Activated CD4-positive, alpha-beta T cell treated with anti-CD3 and anti-CD28 coated beads for 48 hours (primary cell): ENCODE data around the gene CRISP1.
"Not testable (repeated sequence)": the region's sequence is repeated elsewhere in the genome, so short reads cannot be mapped to it uniquely, and the experiment has no call there.

Source experiments
- DNase-seq: peaks from one replicate; pipeline ENCODE4 v3.0.0-alpha.2; 2020

Gene CRISP1, protein sequence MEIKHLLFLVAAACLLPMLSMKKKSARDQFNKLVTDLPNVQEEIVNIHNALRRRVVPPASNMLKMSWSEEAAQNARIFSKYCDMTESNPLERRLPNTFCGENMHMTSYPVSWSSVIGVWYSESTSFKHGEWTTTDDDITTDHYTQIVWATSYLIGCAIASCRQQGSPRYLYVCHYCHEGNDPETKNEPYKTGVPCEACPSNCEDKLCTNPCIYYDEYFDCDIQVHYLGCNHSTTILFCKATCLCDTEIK

GRCh38 chr6:49866485-49866943, at the start of gene CRISP1:
Gene CRISP1 (minus strand): TSS chr6:49866535. CDS start chr6:49857400, 9,135 bp downstream.
- DNase-seq = no peak

- DNase-seq = no peak
These were observed 48.7 kb upstream of the CRISP1 start for GRCh38 chr6:49915035-49915434.

- DNase-seq = no peak
These were observed 47.5 kb upstream of the CRISP1 start for GRCh38 chr6:49913636-49914375.

DNA sequence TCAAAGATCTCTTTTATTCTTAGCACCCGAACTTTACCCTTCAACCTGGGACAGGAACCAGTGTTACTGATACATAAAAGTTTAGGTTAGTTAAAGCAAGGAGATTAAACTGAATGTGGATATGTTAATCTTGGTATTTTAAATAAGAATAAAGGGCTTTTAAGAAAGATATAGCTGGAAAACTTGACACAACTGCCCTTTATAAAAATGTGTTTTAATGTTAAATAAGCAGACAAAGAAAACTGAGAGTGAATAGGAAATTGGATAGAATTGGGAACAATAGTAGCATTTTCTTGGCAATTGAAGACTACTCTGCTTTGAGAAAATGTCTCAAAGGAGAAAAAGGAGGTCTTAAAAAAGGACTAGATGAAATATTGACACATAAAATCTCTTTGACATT, 45.9 kb upstream of the CRISP1 start:
- DNase-seq = no peak

- no peak for DNase-seq
These were observed 44.9 kb upstream of the CRISP1 start for GRCh38 chr6:49911252-49911651.

- no peak for DNase-seq
These were observed 43.2 kb upstream of the CRISP1 start for GRCh38 chr6:49909563-49909962.

- no peak for DNase-seq
These were observed 40.2 kb upstream of the CRISP1 start for GRCh38 chr6:49906526-49906925.

GRCh38 chr6:49905296-49905695, 39.0 kb upstream of the CRISP1 start:
- DNase-seq = no peak

- no peak for DNase-seq
These were observed 36.5 kb upstream of the CRISP1 start for GRCh38 chr6:49902856-49903255.

- no peak for DNase-seq
These were observed 32.7 kb upstream of the CRISP1 start for GRCh38 chr6:49898904-49899566.

DNA sequence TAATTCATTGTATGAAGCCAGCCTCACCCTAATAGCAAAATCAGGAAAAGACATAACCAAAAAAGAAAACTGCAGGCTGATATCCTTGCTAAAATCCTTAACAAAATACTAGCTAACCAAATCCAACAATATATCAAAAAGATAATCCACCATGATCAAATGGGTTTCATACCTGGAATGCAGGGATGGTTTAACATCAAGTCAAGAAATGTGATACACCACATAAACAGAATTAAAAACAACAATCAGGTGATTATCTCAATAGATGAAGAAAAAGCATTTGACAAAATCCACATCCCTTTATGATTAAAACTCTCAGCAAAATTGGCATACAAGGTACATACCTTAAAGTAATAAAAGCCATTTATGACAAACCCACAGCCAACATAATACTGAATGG, 29.2 kb upstream of the CRISP1 start:
- DNase-seq = not testable (repeated sequence)

DNA sequence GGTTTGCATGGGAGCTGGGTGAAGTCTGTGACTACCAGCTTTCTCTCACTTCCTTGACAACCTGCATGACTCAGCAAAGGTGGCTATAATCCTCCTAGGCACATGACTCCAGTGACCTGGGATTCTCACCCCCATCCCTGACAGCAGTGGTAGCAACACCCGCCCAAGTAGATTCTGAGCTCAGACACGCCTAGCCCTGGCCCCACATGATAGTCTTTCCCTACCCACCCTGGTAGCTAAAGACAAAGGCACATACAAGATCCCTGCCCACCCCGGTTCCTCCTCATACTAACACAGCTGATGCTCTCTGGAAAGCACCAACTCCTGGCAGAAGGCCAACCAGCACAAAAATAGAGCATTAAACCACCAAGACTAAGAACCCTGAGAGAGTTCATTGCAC, 25.9 kb upstream of the CRISP1 start:
- no peak for DNase-seq

- DNase-seq = no peak
These were observed 24.7 kb upstream of the CRISP1 start for GRCh38 chr6:49890988-49891387.

- DNase-seq = no peak
These were observed 22.6 kb upstream of the CRISP1 start for GRCh38 chr6:49888742-49889431.

DNA sequence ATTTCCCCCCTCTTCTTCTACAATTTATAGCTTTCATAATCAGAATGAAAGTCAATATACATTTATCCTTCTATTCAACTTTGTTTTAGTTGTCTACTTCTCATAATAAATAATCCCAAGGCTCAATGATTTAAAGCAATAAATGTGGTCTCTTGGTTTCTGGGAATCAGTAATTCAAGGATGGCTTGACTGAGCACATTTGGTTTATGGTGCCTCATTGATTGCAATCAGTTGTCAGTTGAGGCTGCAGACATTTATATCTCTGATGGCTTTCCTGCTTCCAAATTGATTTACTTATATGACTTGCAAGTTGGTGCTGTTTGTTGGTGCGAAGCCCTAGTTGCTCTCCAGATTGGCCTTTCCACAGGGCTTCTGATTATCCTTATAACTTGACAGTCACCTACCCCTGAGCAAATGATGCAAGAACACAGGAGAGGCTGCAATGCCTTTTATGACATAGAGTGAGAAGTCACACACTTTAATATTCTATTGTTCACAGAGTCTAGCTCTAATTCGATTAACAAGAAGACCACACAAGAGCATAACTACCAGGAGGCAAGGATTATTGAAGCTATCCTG, 2.7 kb upstream of the CRISP1 start:
- no peak for DNase-seq

DNA sequence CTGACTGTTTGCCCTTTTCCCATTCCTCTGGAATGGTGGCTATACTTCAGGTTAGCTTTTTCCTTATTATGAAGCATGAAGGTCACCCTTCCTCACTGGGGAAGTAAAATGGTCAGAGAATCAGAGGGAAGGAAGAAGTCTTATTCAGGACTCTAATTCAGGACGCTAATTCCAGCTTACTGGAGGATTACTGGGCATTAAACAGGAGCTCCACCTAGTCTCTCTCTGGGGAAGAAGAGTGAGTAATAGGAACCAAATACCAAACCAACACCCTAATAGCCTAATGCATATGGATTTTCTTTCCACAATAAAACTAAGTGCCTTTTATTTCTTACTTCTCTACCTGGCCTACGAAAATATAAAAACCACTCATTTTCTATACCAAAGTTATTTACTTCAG, 10.1 kb downstream of the CRISP1 start:
- no peak for DNase-seq

GRCh38 chr6:49855221-49855620, 11.1 kb downstream of the CRISP1 start:
- no peak for DNase-seq

DNA sequence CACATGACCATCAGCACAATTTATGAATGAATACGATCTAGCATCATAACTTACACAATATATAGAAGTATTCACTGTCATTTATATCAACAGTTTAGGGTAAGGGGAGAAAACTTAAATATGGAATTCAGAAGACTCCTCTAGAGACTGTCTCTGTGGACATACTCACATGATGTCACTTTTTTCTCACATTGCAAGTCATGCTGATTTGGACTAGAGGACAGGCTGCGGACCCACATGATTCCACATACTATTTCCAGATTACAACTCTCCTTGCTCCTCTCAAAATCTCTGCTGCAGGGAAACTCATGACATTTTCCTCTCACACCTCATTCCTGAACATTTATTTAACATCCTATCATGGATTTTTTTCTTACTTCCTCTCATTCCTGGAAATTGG, 13.4 kb downstream of the CRISP1 start:
- DNase-seq = no peak

- no peak for DNase-seq
These were observed 17.0 kb downstream of the CRISP1 start for GRCh38 chr6:49849213-49849907.

GRCh38 chr6:49847673-49848072, 18.7 kb downstream of the CRISP1 start:
- DNase-seq = no peak

DNA sequence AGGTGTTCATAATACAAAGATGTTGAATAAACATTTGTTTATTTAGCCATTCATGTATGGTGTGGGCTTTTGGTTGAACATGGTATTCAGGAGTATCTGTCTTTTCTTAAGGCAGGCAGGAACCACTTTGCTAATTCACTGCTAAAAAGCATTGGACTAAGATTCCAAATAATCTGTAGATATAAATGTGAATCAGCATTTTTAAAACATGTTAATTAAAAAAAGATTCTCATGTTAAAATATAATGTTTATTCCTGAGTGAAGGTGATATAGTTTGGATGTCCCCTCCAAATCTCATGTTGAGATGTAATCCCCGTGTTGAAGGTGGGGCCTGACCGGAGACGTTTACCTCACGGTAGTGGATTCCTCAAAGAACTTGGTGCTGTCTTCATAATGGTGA, 19.3 kb downstream of the CRISP1 start:
- DNase-seq = no peak

GRCh38 chr6:49841424-49841823, 24.9 kb downstream of the CRISP1 start:
- DNase-seq = no peak
